GM23338 (cell line): ENCODE data around the gene CEP43. TPM values are rescaled to one million over a fixed set of nuclear protein-coding genes. Genes with fewer than 3 reads are reported as not detected.

ENCODE experiments used
- ATAC-seq: fragments of 200-7000 bp; cut with Tn5 transposase; 3 replicates; pipeline ENCODE4 v1.9.1; 2020
- DNase-seq: peaks from one replicate; pipeline ENCODE4 v3.0.0-alpha.2; 2015; ENCODE audit warnings: low spot score
- H2AFZ ChIP-seq: fragments of 200-600 bp; sonication (generic); 2 replicates; pipeline ENCODE4 v1.8.0; 2016; ENCODE audit warnings: antibody characterized with exemption, mild to moderate bottlenecking, moderate library complexity
- H3F3A ChIP-seq: fragments of 200-600 bp; sonication (generic); replicated peaks from 2 replicates; pipeline ENCODE4 v1.8.0; 2017; ENCODE audit warnings: antibody characterized with exemption, mixed run types, low read depth
- H3K27ac ChIP-seq: fragments of 200-600 bp; sonication (generic); 2 replicates; pipeline ENCODE4 v1.6.1; 2016; ENCODE audit warnings: low read depth
- H3K27me3 ChIP-seq: fragments of 200-600 bp; sonication (generic); 2 replicates; pipeline ENCODE4 v1.8.0; 2016; ENCODE audit warnings: mild to moderate bottlenecking, mixed run types, moderate library complexity; ENCODE audit not compliant: insufficient read depth
- H3K36me3 ChIP-seq: fragments of 200-600 bp; sonication (generic); 2 replicates; pipeline ENCODE4 v1.8.0; 2016; ENCODE audit warnings: mild to moderate bottlenecking; ENCODE audit not compliant: insufficient read depth
- H3K4me1 ChIP-seq: fragments of 200-600 bp; sonication (generic); 2 replicates; pipeline ENCODE4 v1.8.0; 2016; ENCODE audit warnings: mild to moderate bottlenecking, moderate library complexity; ENCODE audit not compliant: insufficient read depth
- H3K4me2 ChIP-seq: fragments of 200-600 bp; sonication (generic); 2 replicates; pipeline ENCODE4 v1.7.1; 2017; ENCODE audit warnings: mixed run types
- H3K4me3 ChIP-seq: fragments of 200-600 bp; sonication (generic); 2 replicates; pipeline ENCODE4 v1.6.1; 2016; ENCODE audit warnings: mixed run types
- H3K79me2 ChIP-seq: fragments of 200-600 bp; sonication (generic); replicated peaks from 2 replicates; pipeline ENCODE4 v1.8.0; 2017; ENCODE audit warnings: mild to moderate bottlenecking; ENCODE audit not compliant: insufficient read depth
- H3K9me2 ChIP-seq: fragments of 200-600 bp; sonication (generic); 2 replicates; pipeline ENCODE4 v1.8.0; 2017; ENCODE audit not compliant: insufficient read depth
- H4K20me1 ChIP-seq: fragments of 200-600 bp; sonication (generic); replicated peaks from 2 replicates; pipeline ENCODE4 v1.8.0; 2017; ENCODE audit warnings: mild to moderate bottlenecking; ENCODE audit not compliant: insufficient read depth
- H3K27ac Mint-ChIP-seq: 2 replicates; pipeline ENCODE4 v1.8.0; 2020; ENCODE audit warnings: inconsistent platforms, mild to moderate bottlenecking, moderate library complexity, mixed read lengths
- H3K27me3 Mint-ChIP-seq: 3 replicates; pipeline ENCODE4 v1.8.0; 2022; ENCODE audit warnings: low read depth, mild to moderate bottlenecking, moderate library complexity, mixed read lengths, inconsistent platforms; ENCODE audit not compliant: insufficient read depth, poor library complexity
- H3K36me3 Mint-ChIP-seq: 3 replicates; pipeline ENCODE4 v1.8.0; 2021; ENCODE audit warnings: low read depth, mild to moderate bottlenecking, inconsistent platforms, moderate library complexity, mixed read lengths
- H3K4me1 Mint-ChIP-seq: 3 replicates; pipeline ENCODE4 v1.8.0; 2020; ENCODE audit warnings: mild to moderate bottlenecking, inconsistent platforms, mixed read lengths
- H3K4me3 Mint-ChIP-seq: 3 replicates; pipeline ENCODE4 v1.8.0; 2021; ENCODE audit warnings: moderate library complexity, mild to moderate bottlenecking, inconsistent platforms, mixed read lengths
- H3K9me3 Mint-ChIP-seq: 3 replicates; pipeline ENCODE4 v1.8.0; 2020; ENCODE audit warnings: moderate library complexity, mild to moderate bottlenecking, inconsistent platforms, mixed read lengths
- CREB1 ChIP-seq: fragments of 250-450 bp; sonication (Bioruptor Pico); IDR thresholded peaks from 2 replicates; pipeline ENCODE4 v1.5.0; 2020; ENCODE audit warnings: low read depth, mild to moderate bottlenecking, moderate library complexity
- EZH2 ChIP-seq: fragments of 200-600 bp; sonication (generic); IDR thresholded peaks from one replicate; pipeline ENCODE4 v1.8.0; 2017; ENCODE audit warnings: antibody characterized with exemption, mild to moderate bottlenecking, low read depth; ENCODE audit not compliant: unreplicated experiment
- STAT1 ChIP-seq: IDR thresholded peaks from one replicate; pipeline ENCODE4 v1.6.1; 2016; ENCODE audit warnings: antibody characterized with exemption; ENCODE audit not compliant: unreplicated experiment
- ZNF114 ChIP-seq: fragments of 250-450 bp; sonication (Bioruptor Pico); IDR thresholded peaks from 2 replicates; pipeline ENCODE4 v1.5.0; 2020; ENCODE audit warnings: mild to moderate bottlenecking, moderate library complexity
- polyA plus RNA-seq: library from polyadenylated mRNA; unstranded; fragments of >200 nt; fragmentation: Nextera tagmentation; extraction: Ambion mirVana; gene quantifications from 2 replicates; pipeline ENCODE4 v1.2.1, GENCODE V29; 2016
- total RNA-seq: library from RNA; depleted of rRNA; stranded (reverse); fragments of >200 nt; shearing (Covaris generic); gene quantifications from 2 replicates; pipeline ENCODE4 v1.2.3, GENCODE V29; 2014
- TF ChIP-seq, protein P1 (sequence below), 2 experiments: fragments of 200-600 bp in 1 of 2; sonication (generic) in 1 of 2; conservative IDR thresholded peaks; 2 replicates each; pipeline versions ENCODE4 v1.5.1 to v1.6.1; 2016 to 2017; ENCODE audit warnings: antibody characterized with exemption in 2 of 2, low read depth in 2 of 2, mild to moderate bottlenecking in 2 of 2, moderate library complexity in 1 of 2
- TF ChIP-seq, protein P2 (sequence below): IDR thresholded peaks from 2 replicates; pipeline ENCODE4 v1.6.1; 2016; ENCODE audit warnings: antibody characterized with exemption

The CEP43 gene
- total and polyA plus RNA-seq, 2 experiments from 2014 or later = 39.9 to 44.3 TPM

DNA sequence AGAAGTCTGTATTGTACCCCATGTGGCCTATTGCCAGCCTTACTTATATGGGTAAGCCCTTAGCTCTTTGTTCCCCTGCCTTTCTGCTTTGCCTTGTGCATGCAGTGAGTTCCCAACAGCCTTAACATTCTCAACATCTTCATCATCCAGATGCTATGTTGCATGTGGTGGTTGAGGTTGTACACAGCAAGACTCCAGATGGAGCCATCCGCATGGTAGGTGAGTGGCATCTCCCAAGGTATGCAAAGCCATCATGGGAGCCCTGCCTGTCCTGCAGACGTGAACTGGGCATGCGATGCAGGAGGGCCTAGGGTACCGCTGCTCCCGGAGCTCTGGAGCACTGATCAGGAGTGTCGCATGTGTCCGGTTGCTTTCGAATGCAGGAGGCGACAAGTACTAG lies 16.1 kb downstream of the CEP43 start:
- Mint-ChIP-seq H3K4me1 (no peaks in the 10 kb centered on the region), H3K27ac (no peak overlapping the region), H3K36me3 (peaks cover 56% of the 10 kb centered on the region), H3K9me3 (no peaks in the 10 kb centered on the region), H3K27me3 (no peaks in the 10 kb centered on the region), H3K4me3 (no peak overlapping the region)
- Histone ChIP-seq H3K36me3 (peaks cover 29% of the 10 kb centered on the region), H4K20me1 (peaks cover 7% of the 10 kb centered on the region; the same call in 1 of the 2 replicates), H3K79me2 (0 out of 2 replicates have a peak, but pooled peaks cover 3% of the 10 kb centered on the region), H3K27ac (no peak overlapping the region), H3K4me2 (no peak overlapping the region), H2AFZ (no peak overlapping the region), H3K9me2 (no peaks in the 10 kb centered on the region), H3F3A (no peaks in the 10 kb centered on the region), H3K27me3 (no peaks in the 10 kb centered on the region), H3K4me1 (no peaks in the 10 kb centered on the region), H3K4me3 (no peak overlapping the region)
- ATAC-seq = no peak
- no peak for DNase-seq
- TF ChIP-seq, protein P1, sequence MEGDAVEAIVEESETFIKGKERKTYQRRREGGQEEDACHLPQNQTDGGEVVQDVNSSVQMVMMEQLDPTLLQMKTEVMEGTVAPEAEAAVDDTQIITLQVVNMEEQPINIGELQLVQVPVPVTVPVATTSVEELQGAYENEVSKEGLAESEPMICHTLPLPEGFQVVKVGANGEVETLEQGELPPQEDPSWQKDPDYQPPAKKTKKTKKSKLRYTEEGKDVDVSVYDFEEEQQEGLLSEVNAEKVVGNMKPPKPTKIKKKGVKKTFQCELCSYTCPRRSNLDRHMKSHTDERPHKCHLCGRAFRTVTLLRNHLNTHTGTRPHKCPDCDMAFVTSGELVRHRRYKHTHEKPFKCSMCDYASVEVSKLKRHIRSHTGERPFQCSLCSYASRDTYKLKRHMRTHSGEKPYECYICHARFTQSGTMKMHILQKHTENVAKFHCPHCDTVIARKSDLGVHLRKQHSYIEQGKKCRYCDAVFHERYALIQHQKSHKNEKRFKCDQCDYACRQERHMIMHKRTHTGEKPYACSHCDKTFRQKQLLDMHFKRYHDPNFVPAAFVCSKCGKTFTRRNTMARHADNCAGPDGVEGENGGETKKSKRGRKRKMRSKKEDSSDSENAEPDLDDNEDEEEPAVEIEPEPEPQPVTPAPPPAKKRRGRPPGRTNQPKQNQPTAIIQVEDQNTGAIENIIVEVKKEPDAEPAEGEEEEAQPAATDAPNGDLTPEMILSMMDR (conservative IDR thresholded peaks at IDR 0.05; ENCODE audit: low read depth in 2 of 2) = no peak
- TF ChIP-seq STAT1 (no peak), CREB1 (CRISPR knock-in tag) (no peak), ZNF114 (CRISPR knock-in tag) (no peak), EZH2 (no peak)
- TF ChIP-seq, protein P2, sequence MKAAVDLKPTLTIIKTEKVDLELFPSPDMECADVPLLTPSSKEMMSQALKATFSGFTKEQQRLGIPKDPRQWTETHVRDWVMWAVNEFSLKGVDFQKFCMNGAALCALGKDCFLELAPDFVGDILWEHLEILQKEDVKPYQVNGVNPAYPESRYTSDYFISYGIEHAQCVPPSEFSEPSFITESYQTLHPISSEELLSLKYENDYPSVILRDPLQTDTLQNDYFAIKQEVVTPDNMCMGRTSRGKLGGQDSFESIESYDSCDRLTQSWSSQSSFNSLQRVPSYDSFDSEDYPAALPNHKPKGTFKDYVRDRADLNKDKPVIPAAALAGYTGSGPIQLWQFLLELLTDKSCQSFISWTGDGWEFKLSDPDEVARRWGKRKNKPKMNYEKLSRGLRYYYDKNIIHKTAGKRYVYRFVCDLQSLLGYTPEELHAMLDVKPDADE = no peak

DNA sequence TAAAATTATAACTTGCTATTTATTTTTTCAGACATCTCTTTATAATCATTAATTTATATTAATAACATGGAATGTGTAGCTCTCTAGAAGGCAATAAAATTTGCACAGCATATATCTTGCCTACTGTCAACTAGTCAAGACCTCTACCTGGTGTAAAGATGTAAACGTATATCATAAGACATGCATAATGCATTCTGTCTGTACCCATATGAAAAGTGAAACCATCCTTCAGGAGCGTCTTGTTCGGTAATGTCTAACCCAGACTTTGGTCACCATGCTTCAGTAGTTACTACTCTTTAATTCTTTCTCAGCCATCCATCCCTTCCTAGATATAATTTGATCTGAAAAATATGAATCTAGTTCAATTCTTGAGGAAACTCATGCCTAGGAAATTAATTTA lies 21.0 kb downstream of the CEP43 start:
- H3K4me1 Mint-ChIP-seq = no peaks in the 10 kb centered on the region
- H3K79me2 ChIP-seq = 0 out of 2 replicates have a peak, but pooled peaks cover 3% of the 10 kb centered on the region
- no peak for ATAC-seq
- H3K36me3 Mint-ChIP-seq = peaks cover 22% of the 10 kb centered on the region
- H3K27me3 Mint-ChIP-seq = no peaks in the 10 kb centered on the region
- H3K9me2 ChIP-seq = no peaks in the 10 kb centered on the region
- H2AFZ ChIP-seq = no peak overlapping the region
- H3K4me2 ChIP-seq = no peak overlapping the region
- peaks cover 11% of the 10 kb centered on the region for H4K20me1 ChIP-seq
- H3K4me3 Mint-ChIP-seq = no peak overlapping the region
- H3F3A ChIP-seq = no peaks in the 10 kb centered on the region
- H3K9me3 Mint-ChIP-seq = no peaks in the 10 kb centered on the region
- H3K27ac Mint-ChIP-seq = no peak overlapping the region
- H3K36me3 ChIP-seq = peaks cover 16% of the 10 kb centered on the region
- TF ChIP-seq, protein P1 (conservative IDR thresholded peaks at IDR 0.05; ENCODE audit: low read depth in 2 of 2) = no peak
- no peak for DNase-seq
- no peak overlapping the region for H3K4me3 ChIP-seq
- no peaks in the 10 kb centered on the region for H3K4me1 ChIP-seq
- no peak overlapping the region for H3K27ac ChIP-seq
- no peaks in the 10 kb centered on the region for H3K27me3 ChIP-seq
